ENCODE results near the gene TMEM37.

The TMEM37 gene

GRCh38 chr2:119408221-119408619 lies 23.4 kb upstream of the TMEM37 start:
- Mint-ChIP-seq H3K36me3 (no peaks in the 10 kb centered on the region), H3K27ac (no peak overlapping the region), H3K9me3 (no peaks in the 10 kb centered on the region), H3K4me3 (no peak overlapping the region), H3K4me1 (no peaks in the 10 kb centered on the region)
- ATAC-seq (no peak), DNase-seq (ENCODE audit: low spot score in 2 of 2) (no peak)

- no peak for ATAC-seq
- H3K4me3 Mint-ChIP-seq: no peak overlapping the region
- no peaks in the 10 kb centered on the region for H3K4me1 Mint-ChIP-seq
- no peak for DNase-seq (ENCODE audit: low spot score in 2 of 2)
- H3K36me3 Mint-ChIP-seq: no peaks in the 10 kb centered on the region
- no peak overlapping the region for H3K27ac Mint-ChIP-seq
- H3K9me3 Mint-ChIP-seq: no peaks in the 10 kb centered on the region
These were observed 22.1 kb upstream of the TMEM37 start for GRCh38 chr2:119409506-119409905.

DNA sequence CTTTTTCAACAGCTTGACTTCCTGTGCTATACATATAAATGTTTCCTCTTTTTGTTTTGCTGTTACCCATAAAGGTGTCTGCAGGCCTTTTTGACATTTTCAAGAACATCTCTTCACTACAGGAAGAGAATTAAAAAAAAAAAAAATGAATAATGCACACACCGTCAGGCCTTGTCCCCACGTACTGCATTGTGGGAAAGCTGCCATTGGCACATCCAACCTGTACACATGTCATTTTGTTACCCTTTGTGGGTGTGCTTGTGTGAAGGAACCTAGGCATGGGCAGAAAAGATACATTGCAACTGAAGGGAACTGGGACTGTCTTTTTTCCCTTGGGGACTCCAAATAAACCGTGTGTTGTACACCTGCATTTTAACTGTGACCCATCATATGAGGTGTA lies 16.8 kb upstream of the TMEM37 start:
- no peaks in the 10 kb centered on the region for H3K4me1 Mint-ChIP-seq
- no peaks in the 10 kb centered on the region for H3K9me3 Mint-ChIP-seq
- DNase-seq (ENCODE audit: low spot score in 2 of 2) (no peak), ATAC-seq (no peak)
- no peaks in the 10 kb centered on the region for H3K36me3 Mint-ChIP-seq
- no peak overlapping the region for H3K27ac Mint-ChIP-seq
- no peak overlapping the region for H3K4me3 Mint-ChIP-seq

GRCh38 chr2:119415630-119416029 lies 16.0 kb upstream of the TMEM37 start:
- no peak for ATAC-seq
- H3K27ac Mint-ChIP-seq: no peak overlapping the region
- DNase-seq (ENCODE audit: low spot score in 2 of 2): no peak
- H3K9me3 Mint-ChIP-seq: no peaks in the 10 kb centered on the region
- no peaks in the 10 kb centered on the region for H3K4me1 Mint-ChIP-seq
- H3K4me3 Mint-ChIP-seq: no peak overlapping the region
- H3K36me3 Mint-ChIP-seq: no peaks in the 10 kb centered on the region

GRCh38 chr2:119416299-119416923 lies 15.2 kb upstream of the TMEM37 start:
- Mint-ChIP-seq H3K4me3 (no peak overlapping the region), H3K9me3 (no peaks in the 10 kb centered on the region), H3K36me3 (no peaks in the 10 kb centered on the region), H3K27ac (no peak overlapping the region), H3K4me1 (no peaks in the 10 kb centered on the region)
- ATAC-seq (no peak), DNase-seq (ENCODE audit: low spot score in 2 of 2) (no peak)

GRCh38 chr2:119417908-119418307 lies 13.7 kb upstream of the TMEM37 start:
- Mint-ChIP-seq H3K4me3 (no peak overlapping the region), H3K36me3 (no peaks in the 10 kb centered on the region), H3K4me1 (no peaks in the 10 kb centered on the region), H3K27ac (no peak overlapping the region), H3K9me3 (no peaks in the 10 kb centered on the region)
- no peak for ATAC-seq
- no peak for DNase-seq (ENCODE audit: low spot score in 2 of 2)

- Mint-ChIP-seq H3K27ac (no peak overlapping the region), H3K4me1 (no peaks in the 10 kb centered on the region), H3K9me3 (no peaks in the 10 kb centered on the region), H3K4me3 (no peak overlapping the region), H3K36me3 (no peaks in the 10 kb centered on the region)
- DNase-seq (ENCODE audit: low spot score in 2 of 2) (no peak), ATAC-seq (no peak)
These were observed 12.6 kb upstream of the TMEM37 start for GRCh38 chr2:119419065-119419464.

DNA sequence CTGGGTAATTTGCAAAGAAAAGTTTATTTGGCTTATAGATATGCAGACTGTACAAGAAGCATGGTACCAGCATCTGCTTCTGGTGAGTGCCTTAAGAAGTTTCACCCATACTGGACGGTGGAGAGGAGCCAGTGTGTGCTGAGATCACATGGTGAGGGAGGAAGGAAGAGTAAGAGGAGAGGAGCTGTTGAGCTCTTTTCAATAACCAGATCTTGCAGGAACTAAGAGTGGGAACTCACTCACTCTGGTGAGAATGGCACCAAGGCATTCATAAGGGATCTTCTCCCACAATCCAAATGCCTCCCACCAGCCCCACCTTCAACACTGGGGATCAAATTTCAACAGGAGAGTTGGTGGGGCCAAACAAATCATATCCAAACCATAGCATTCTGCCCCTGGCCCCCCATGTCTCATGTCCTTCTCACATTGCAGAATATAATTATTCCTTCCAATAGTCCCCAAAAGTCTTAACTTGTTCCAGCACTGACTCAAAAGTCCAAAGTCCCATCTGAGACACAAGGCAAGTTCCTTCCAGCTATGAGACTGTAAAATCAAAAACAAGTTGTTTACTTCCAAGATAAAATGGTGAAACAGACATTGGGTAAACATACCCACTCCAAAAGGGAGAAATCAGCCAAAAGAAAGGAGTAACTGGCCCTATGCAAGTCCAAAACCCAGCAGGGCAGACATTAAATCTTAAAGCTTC lies 11.7 kb upstream of the TMEM37 start:
- H3K4me1 Mint-ChIP-seq: no peaks in the 10 kb centered on the region
- no peak for DNase-seq (ENCODE audit: low spot score in 2 of 2)
- no peak for ATAC-seq
- no peaks in the 10 kb centered on the region for H3K9me3 Mint-ChIP-seq
- H3K4me3 Mint-ChIP-seq: no peak overlapping the region
- no peaks in the 10 kb centered on the region for H3K36me3 Mint-ChIP-seq
- no peak overlapping the region for H3K27ac Mint-ChIP-seq

DNA sequence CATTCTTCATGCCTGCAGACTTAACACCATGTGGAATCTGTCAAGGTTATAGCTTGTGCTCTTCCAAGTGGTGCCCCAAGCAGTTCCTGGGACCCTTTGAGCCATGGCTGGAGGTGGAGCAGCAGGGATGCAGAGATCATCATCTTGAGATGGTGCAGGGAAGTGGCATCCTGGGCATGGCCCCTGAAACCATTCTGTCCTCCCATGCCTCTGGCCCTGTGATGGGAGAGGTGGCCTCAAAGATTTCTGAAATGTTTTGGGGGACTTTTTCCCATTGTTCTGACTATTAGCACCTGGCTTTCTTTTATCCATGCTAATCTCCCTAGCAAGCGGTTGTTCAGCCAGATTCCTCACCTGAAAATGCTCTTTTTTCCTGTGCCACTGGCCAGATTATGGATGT lies 10.3 kb upstream of the TMEM37 start:
- H3K27ac Mint-ChIP-seq: no peak overlapping the region
- DNase-seq (ENCODE audit: low spot score in 2 of 2) (no peak), ATAC-seq (no peak)
- H3K4me1 Mint-ChIP-seq: no peaks in the 10 kb centered on the region
- no peaks in the 10 kb centered on the region for H3K9me3 Mint-ChIP-seq
- no peaks in the 10 kb centered on the region for H3K36me3 Mint-ChIP-seq
- no peak overlapping the region for H3K4me3 Mint-ChIP-seq

DNA sequence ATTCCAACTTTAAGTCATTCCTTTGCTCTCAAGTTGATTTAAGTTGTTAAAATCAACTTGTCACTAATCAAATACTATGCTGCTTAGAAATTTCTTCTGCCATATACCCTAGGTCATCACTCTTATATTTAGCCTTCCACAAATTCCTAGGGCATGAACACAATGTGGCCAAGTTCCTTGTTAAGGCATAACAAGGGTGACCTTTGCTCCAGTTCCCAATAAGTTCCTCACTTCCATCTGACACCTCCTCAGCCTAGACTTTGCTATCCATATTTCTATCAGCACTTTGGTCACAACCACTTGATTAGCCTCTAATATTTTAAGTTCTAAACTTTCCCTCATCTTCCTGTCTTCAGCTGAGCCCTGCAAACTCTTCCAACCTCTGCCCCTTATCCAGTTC lies 9.9 kb upstream of the TMEM37 start:
- Mint-ChIP-seq H3K27ac (no peak overlapping the region), H3K36me3 (no peaks in the 10 kb centered on the region), H3K4me3 (no peak overlapping the region), H3K4me1 (no peaks in the 10 kb centered on the region), H3K9me3 (no peaks in the 10 kb centered on the region)
- ATAC-seq: no peak
- DNase-seq (ENCODE audit: low spot score in 2 of 2): no peak

GRCh38 chr2:119422360-119423107 lies 9.1 kb upstream of the TMEM37 start:
- DNase-seq (ENCODE audit: low spot score in 2 of 2) (no peak), ATAC-seq (no peak)
- Mint-ChIP-seq H3K4me3 (no peak overlapping the region), H3K4me1 (no peaks in the 10 kb centered on the region), H3K9me3 (no peaks in the 10 kb centered on the region), H3K36me3 (no peaks in the 10 kb centered on the region), H3K27ac (no peak overlapping the region)

GRCh38 chr2:119423108-119423444 lies 8.6 kb upstream of the TMEM37 start:
- Mint-ChIP-seq H3K27ac (no peak overlapping the region), H3K9me3 (no peaks in the 10 kb centered on the region), H3K4me1 (no peaks in the 10 kb centered on the region), H3K36me3 (no peaks in the 10 kb centered on the region), H3K4me3 (no peak overlapping the region)
- ATAC-seq: no peak
- DNase-seq (ENCODE audit: low spot score in 2 of 2): no peak

DNA sequence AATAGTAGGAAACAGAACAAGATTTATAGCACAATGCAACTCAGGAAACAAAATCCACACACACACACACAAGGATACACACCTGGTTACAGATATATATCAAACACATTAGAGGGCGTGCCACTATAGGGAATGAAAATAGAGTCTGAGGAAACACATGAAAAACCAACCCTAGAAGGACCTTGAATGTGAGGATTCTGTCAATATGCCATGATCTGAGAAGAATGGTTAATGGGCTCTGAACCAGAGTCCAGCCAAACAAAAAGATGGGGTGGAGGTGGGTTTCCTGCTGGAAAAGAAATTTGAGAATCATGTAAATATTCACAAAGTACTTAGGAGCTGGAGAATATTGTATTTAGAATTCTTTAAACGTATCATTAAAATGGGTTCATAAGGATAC lies 7.8 kb upstream of the TMEM37 start:
- H3K4me1 Mint-ChIP-seq: no peaks in the 10 kb centered on the region
- H3K36me3 Mint-ChIP-seq: no peaks in the 10 kb centered on the region
- H3K27ac Mint-ChIP-seq: no peak overlapping the region
- no peaks in the 10 kb centered on the region for H3K9me3 Mint-ChIP-seq
- no peak overlapping the region for H3K4me3 Mint-ChIP-seq
- DNase-seq (ENCODE audit: low spot score in 2 of 2): no peak
- no peak for ATAC-seq

DNA sequence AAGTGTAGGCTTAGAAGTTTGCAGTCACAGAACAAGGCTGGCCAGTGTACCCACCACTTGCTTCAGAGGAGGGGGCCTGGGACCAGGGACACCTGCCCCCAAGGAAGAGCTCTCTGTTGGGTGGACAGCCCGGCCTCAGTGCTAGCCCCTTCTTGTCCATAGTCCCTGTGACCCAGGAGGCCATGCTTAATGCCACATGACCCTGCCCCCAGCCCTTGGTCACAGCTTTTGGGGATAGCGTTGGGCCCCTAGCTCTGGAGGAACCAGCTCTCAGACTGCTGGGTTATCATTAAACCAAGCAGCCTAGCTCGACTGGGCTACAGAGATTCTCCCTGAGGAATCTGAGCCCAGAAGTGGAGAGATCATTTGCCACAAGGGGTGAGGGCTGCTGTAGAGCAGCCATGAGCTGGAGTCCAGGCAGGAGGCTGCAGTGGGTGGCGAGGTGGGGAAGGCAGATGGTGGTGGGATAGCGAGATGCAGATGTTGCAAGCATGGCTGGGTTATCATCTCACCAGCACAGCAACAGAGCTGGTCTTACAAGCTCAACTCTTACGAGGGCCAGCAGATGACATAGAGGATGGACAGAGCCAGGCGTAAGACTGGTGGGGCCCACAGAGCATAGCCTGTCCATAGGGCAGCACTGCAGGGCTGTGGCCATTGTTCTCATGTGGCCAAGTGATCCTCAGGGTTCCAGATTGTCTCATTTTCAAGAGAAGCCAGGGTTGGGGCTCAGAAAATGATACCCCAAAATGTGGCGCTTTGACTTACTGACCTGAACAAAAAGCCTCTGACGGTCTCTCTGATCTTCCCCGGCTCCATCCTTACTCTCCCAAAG lies 7.2 kb upstream of the TMEM37 start:
- no peak for DNase-seq (ENCODE audit: low spot score in 2 of 2)
- Mint-ChIP-seq H3K4me1 (no peaks in the 10 kb centered on the region), H3K9me3 (no peaks in the 10 kb centered on the region), H3K4me3 (no peak overlapping the region), H3K36me3 (no peaks in the 10 kb centered on the region), H3K27ac (no peak overlapping the region)
- no peak for ATAC-seq

GRCh38 chr2:119425119-119425405 lies 6.6 kb upstream of the TMEM37 start:
- no peaks in the 10 kb centered on the region for H3K9me3 Mint-ChIP-seq
- H3K36me3 Mint-ChIP-seq: no peaks in the 10 kb centered on the region
- H3K4me1 Mint-ChIP-seq: no peaks in the 10 kb centered on the region
- H3K27ac Mint-ChIP-seq: no peak overlapping the region
- ATAC-seq (no peak), DNase-seq (ENCODE audit: low spot score in 2 of 2) (no peak)
- no peak overlapping the region for H3K4me3 Mint-ChIP-seq
